Esophagus muscularis mucosa (tissue), 4 donors: ENCODE results near the gene FAM13A.

Source experiments
- CTCF ChIP-seq, 3 experiments: fragments of 200-600 bp in 2 of 3; fragments of 450-650 bp in 1 of 3; sonication (generic) in 2 of 3; IDR thresholded peaks; one replicate each; pipeline ENCODE4 v1.5.1; 2017 to 2019; ENCODE audit warnings: antibody characterized with exemption in 3 of 3, mild to moderate bottlenecking in 2 of 3, moderate library complexity in 1 of 3
- EP300 ChIP-seq: sonication (generic); formaldehyde crosslinking; IDR thresholded peaks from one replicate; pipeline ENCODE4 v1.6.1; 2017; ENCODE audit warnings: antibody characterized with exemption
- POLR2A ChIP-seq: fragments of 450-650 bp; IDR thresholded peaks from one replicate; pipeline ENCODE4 v1.6.1; 2017; ENCODE audit warnings: antibody characterized with exemption, moderate library complexity, mild to moderate bottlenecking, low read depth

DNA sequence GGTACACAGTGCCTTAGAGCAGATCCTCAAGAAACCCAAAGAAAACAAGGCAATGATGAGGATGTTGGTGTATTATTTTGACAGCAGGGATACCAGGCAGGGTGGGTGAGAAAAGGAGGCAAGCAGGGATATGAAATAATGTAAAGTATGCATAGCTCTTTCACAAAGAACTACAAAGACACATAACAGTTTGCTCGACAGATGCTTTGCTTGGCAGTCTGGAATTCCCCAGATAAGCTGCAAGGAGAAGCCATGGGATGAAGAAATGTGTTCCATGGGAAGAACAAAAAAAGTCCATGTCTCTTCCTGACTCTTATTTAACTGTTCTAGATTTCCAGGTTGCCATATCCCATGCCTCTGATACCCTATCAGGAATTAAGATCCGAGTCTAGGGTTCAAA lies 75.4 kb downstream of the FAM13A start:
- no peak for TF ChIP-seq CTCF (IDR thresholded peaks at IDR 0.05)
- no peak for TF ChIP-seq POLR2A
- no peak for TF ChIP-seq EP300
